Left renal cortex interstitium (tissue), 4 donors: ENCODE data around the gene PAX2. TPM values are rescaled to one million over a fixed set of nuclear protein-coding genes. Genes with fewer than 3 reads are reported as not detected.

ENCODE experiments used
- DNase-seq, 4 donors: peaks; one replicate each; pipeline ENCODE4 v3.0.0-alpha.2; 2013; ENCODE audit warnings: low read depth in 4 of 4, low spot score in 2 of 4, missing footprints in 1 of 4
- polyA plus RNA-seq, 4 donors: library from polyadenylated mRNA; unstranded; fragments of 120-200 nt; gene quantifications; one replicate each; pipeline ENCODE4 v1.2.1, GENCODE V29; 2013; ENCODE audit not compliant: insufficient read length in 4 of 4

PAX2 gene
- polyA plus RNA-seq, 4 donors: 116 to 262 (median 178) TPM

DNA sequence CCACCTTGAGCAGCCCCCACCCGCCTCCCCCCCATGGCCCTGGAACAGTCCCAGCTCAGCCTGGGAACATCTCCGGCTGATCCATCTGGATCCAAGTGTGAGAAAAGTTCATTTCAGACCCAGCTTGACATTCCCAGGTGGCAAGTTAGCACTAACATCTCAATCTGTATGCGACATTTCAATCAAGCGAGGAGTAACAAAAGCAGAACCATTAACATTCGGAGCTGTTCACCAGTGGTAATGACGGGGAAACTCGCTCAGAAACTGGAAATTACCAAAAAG, 65.4 kb downstream of the PAX2 start:
- DNase-seq: no peak

DNA sequence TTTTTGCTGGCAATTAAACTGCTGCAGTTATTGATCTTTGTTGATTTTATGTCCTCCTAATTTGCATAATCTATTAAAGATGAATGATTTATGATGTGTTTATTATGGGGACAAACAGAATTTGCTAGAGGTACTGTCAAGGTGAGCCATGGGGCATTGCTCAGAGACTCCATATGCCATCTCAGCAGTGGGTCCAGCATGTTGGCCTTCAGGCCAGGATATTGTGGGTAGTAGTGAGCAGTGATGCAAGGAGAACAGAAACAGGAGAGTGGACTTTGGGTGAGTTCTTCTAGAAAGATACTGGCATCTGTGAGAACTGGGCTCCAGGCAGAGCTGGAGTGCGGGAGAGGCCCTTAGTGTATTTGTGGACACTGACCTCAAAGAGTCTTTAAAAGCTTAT, 65.9 kb downstream of the PAX2 start:
- DNase-seq: no peak

DNA sequence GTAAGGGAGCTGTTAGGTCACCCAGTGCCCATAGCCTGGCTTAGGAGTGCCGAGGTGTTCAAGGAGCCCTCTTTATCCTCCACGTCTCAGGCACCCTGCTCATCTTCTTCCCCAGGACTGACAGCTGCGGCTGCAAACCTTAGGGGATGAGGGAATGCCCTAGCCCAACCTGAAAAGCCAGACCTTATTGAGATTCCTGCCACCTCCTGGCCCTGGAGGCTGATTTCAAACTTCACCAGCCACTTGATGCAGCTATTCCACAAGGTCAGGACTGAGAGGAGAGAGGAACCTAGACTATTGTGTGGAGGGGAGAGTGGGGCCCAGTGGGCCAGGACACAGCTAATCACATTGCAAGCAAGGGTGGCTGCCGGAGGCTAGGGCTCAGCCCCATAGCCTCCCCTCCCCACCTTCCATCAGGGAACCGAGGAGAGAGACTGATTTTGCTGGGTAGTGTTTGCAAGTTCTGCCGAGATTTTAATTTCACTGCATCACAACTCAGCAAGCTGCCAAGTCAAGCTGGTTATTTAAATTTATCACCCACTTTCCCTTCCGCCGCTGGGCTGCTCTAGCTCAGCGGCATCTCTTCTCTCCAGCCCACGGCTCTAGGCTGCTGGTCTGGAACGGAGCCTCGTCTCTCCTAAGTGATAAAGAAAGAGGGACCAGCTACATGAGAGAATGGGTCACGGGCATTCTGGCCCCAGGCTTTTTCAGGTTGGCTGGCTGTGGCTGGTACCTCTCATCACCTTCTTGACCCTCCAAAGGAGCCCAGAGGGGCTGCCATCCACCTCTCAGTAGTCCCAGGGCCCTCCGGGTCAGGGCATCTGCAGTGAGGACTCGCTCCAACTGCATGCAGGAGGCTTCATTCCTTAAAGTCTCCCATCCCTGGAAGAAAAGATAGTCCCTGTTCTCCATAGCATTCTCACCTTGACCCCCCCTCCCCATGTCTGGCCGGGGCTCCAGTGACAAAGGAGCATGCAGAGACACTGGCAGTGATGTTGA, 66.7 kb downstream of the PAX2 start:
- no peak for DNase-seq

GRCh38 chr10:100812978-100813377, 67.6 kb downstream of the PAX2 start:
- DNase-seq: no peak

DNA sequence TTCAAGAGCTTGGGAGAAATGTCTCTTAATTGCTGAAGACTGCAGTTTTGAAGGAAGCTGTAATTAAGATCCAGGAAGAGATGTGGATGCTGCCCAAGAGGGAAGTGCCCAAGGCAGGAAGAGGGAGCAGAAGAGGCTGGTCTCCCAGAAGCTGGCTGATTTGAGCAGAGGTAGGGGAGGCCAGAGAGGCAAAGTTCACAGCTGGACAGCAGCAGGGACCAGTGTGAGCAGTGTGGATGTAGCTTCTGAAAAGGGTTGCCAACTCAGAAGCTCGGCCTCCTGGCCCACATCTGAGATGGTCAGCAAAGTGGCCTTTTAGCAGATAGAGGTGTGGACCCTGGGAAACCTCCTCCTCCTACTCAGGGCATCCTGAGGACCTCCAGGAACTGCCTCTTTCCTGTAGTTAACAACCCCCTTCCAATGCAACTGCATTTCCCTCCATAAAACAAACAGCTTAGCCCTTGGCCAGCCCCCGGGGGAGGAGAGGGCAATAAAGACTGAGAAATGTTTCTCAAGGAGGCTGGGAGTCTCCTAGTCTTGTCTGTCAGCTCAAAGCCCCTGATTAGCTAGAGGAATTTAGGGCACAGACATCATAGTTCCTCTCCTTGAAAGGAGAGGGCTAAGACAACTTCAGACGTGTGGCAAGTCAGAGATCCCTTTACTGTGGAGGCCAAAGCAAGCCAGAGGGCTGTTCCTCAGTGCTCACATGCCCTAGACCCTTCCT, 69.5 kb downstream of the PAX2 start:
- DNase-seq: no peak

DNA sequence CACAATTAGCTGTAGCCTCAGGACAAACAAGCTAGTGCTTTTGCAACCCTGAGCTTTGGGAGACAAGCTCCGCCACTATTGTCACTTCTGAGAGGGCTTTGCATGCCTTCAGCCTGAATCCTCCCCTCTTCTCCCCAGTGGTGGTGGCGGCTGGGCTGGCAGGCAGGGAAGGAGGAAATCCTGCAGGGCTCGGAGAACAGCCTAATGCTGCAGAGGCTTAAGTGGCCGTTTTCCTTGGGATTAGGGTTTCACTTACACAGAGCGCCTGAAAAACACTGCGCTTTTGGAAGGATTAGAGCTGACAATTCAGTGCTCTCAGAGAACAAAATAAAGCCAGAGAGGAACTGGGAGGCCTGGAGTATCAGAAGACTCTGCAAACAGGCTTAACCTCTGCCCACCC, 71.3 kb downstream of the PAX2 start:
- no peak for DNase-seq

DNA sequence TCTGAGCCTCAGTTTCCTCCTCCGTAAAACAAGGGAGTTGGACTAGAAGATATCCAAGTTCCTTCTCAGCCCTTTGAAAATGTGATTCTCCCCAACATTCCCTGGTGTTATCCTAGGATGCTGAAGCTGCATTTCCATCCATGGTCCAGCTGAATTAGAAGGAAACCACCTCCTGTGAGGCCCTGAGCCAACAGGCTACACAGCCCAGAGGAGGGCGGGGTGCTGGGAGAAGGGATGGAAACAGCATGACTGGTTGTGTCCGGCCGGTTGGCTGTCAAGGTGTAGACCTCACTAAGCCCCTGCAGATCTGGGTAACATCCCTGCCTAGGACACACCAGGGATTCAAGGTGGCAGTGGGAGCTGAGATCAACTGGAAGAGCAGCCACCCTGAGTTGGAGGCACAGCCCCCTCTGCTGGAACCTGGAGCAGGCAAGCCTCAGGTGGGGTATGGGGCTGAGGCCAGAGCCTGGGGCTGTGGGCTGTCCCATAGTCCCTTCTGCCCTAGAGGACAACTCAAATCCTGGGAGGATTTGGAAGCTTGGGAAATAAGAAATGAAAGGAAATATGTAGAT, 72.0 kb downstream of the PAX2 start:
- no peak for DNase-seq

DNA sequence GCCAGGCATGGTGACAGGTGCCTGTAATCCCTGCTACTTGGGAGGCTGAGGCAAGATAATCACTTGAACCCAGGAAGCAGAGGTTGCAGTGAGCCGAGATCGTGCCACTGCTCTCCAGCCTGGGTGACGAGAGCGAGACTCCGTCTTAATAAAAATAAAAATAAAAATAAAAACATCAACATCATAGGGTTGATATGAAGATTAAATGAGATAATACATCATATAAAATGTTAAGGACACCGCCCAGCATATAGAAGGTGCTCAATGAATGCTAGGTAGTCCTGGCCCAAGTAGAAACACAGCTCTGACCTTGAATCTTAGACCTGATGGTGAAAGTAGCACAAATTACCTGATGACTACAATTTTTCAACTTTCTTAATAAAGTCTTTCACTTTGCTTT, 74.0 kb downstream of the PAX2 start:
- DNase-seq: no peak

GRCh38 chr10:100823194-100823593, 77.8 kb downstream of the PAX2 start:
- no peak for DNase-seq

DNA sequence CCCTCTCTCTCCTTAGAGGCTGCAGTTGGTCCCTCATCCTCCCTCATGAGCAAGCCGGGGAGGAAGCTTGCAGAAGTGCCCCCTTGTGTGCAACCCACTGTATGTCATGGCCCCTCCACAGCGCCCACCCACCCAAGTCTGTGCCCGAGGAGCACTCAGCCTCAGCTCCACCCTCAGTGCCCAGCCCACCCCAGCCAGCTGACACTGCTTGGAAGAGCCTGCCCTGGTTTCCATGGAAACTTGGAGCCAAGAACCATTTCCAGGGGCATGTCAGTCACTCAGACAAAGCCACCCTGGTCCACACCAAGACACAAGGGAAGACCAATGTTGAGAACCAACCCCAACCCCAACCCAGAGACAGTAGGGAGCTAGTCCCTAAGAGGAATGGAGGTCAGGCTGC, 79.5 kb downstream of the PAX2 start:
- no peak for DNase-seq

GRCh38 chr10:100825325-100825875, 80.0 kb downstream of the PAX2 start:
- no peak for DNase-seq

GRCh38 chr10:100826031-100826651, 80.8 kb downstream of the PAX2 start:
- peak in 1 of 4 donors; percentile 62 for DNase-seq

GRCh38 chr10:100826661-100826982, 81.2 kb downstream of the PAX2 start:
- no peak for DNase-seq

GRCh38 chr10:100826983-100827818, 81.8 kb downstream of the PAX2 start:
- no peak for DNase-seq

- DNase-seq: no peak
Observed at GRCh38 chr10:100827819-100828737, 82.7 kb downstream of the PAX2 start.

GRCh38 chr10:100828738-100829096, 83.3 kb downstream of the PAX2 start:
- DNase-seq: no peak

GRCh38 chr10:100829097-100829870, 83.9 kb downstream of the PAX2 start:
- no peak for DNase-seq

DNA sequence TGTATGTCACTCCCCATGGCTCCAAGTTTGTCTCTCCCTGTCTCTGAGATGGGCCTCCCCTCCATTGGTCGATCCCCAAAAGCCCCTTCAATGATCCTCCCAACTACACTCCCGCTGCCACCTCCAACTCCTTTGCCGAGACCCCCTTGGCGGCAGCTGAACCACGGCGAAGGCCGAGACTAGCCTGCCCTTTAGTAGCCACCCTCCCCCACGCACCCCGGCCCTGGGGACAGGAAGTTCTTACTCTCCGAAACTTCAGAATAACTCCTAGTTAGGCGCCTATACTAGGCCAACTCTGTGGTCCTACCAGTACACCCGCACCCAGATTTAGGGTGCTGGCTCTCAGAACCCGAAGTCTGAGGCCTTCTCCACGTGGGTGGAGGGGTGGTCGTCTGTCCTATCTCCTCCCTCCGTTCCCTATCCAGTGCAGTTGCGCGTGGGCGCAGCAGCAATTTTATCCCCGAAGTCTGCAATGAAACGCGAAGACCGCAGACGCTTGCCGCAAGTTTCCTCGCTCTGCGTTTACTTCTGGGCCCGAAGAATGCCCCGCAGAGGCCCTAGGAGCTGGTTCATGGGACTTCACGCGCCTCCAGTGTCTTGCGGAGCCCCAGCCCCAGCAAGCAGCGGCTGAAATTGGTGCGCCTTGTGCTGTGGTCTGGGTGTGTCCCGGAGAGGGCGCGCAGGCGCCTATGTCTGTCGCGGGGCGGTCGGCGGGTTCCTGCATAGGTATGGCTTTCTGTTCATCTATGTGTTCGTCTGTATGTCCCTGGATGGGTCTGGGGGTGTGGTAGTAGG, 84.7 kb downstream of the PAX2 start:
- DNase-seq: no peak
